Measurements from ENCODE around the gene ZNF48.

ZNF48 gene

GRCh38 chr16:30358990-30359870, 36.0 kb upstream of the ZNF48 start:
- no peak for DNase-seq (ENCODE audit: low spot score)

- no peak for DNase-seq (ENCODE audit: low spot score)
These were observed 35.4 kb upstream of the ZNF48 start for GRCh38 chr16:30359871-30360170.

- DNase-seq (ENCODE audit: low spot score): no peak
These were observed 34.0 kb upstream of the ZNF48 start for GRCh38 chr16:30361180-30361579.

- no peak for DNase-seq (ENCODE audit: low spot score)
These were observed 30.0 kb upstream of the ZNF48 start for GRCh38 chr16:30365200-30365599.

- no peak for DNase-seq (ENCODE audit: low spot score)
These were observed 28.7 kb upstream of the ZNF48 start for GRCh38 chr16:30366511-30366910.

GRCh38 chr16:30367349-30368009, 27.7 kb upstream of the ZNF48 start:
- DNase-seq (ENCODE audit: low spot score): no peak

GRCh38 chr16:30368122-30368791, 27.0 kb upstream of the ZNF48 start:
- DNase-seq (ENCODE audit: low spot score): no peak

GRCh38 chr16:30368792-30369090, 26.5 kb upstream of the ZNF48 start:
- no peak for DNase-seq (ENCODE audit: low spot score)

GRCh38 chr16:30369091-30369937, 25.9 kb upstream of the ZNF48 start:
- no peak for DNase-seq (ENCODE audit: low spot score)

GRCh38 chr16:30369938-30370455, 25.2 kb upstream of the ZNF48 start:
- no peak for DNase-seq (ENCODE audit: low spot score)

GRCh38 chr16:30370456-30371247, 24.6 kb upstream of the ZNF48 start, which contains the start of gene TBC1D10B:
TSS of gene TBC1D10B (minus strand) at chr16:30370494. CDS start at chr16:30370183, 311 bp downstream.
- DNase-seq (ENCODE audit: low spot score): peak; percentile 100

GRCh38 chr16:30371248-30371816, 23.9 kb upstream of the ZNF48 start:
- DNase-seq (ENCODE audit: low spot score): no peak

- no peak for DNase-seq (ENCODE audit: low spot score)
These were observed 23.0 kb upstream of the ZNF48 start for GRCh38 chr16:30372038-30372712.

GRCh38 chr16:30372725-30373124, 22.5 kb upstream of the ZNF48 start:
- DNase-seq (ENCODE audit: low spot score): no peak

GRCh38 chr16:30374538-30374937, 20.7 kb upstream of the ZNF48 start, which contains the start of gene MYL11:
TSS of gene MYL11 (plus strand) at chr16:30374802. CDS start at chr16:30374858, 56 bp downstream.
- DNase-seq (ENCODE audit: low spot score): no peak

GRCh38 chr16:30375864-30376263, 19.4 kb upstream of the ZNF48 start:
- no peak for DNase-seq (ENCODE audit: low spot score)

GRCh38 chr16:30376461-30376902, 18.7 kb upstream of the ZNF48 start:
- no peak for DNase-seq (ENCODE audit: low spot score)

GRCh38 chr16:30377050-30377811, 18.0 kb upstream of the ZNF48 start:
- no peak for DNase-seq (ENCODE audit: low spot score)

- DNase-seq (ENCODE audit: low spot score): peak; percentile 92
These were observed 17.4 kb upstream of the ZNF48 start for GRCh38 chr16:30377812-30378235.

Data from SW480 (cell line).